ENCODE results near the gene VPS9D1. TPM values are rescaled to one million over a fixed set of nuclear protein-coding genes. Genes with fewer than 3 reads are reported as not detected.

VPS9D1 gene, protein sequence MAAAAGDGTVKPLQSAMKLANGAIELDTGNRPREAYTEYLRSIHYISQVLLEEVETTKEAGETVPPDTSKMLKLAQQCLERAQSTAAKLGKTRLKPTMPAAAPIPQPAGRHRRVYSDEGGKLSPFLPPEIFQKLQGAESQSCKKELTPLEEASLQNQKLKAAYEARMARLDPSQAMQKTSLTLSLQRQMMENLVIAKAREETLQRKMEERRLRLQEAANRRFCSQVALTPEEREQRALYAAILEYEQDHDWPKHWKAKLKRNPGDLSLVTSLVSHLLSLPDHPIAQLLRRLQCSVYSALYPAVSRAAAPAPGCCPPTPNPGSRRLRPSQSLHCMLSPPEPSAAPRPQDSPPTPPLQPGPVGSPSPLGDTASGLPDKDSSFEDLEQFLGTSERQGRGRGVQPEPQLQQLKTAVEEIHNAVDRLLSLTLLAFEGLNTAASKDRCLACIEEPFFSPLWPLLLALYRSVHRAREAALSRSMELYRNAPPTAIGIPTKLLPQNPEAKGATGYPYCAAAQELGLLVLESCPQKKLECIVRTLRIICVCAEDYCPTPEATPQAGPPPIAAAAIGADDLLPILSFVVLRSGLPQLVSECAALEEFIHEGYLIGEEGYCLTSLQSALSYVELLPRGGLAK
- 17.8 TPM for total RNA-seq

DNA sequence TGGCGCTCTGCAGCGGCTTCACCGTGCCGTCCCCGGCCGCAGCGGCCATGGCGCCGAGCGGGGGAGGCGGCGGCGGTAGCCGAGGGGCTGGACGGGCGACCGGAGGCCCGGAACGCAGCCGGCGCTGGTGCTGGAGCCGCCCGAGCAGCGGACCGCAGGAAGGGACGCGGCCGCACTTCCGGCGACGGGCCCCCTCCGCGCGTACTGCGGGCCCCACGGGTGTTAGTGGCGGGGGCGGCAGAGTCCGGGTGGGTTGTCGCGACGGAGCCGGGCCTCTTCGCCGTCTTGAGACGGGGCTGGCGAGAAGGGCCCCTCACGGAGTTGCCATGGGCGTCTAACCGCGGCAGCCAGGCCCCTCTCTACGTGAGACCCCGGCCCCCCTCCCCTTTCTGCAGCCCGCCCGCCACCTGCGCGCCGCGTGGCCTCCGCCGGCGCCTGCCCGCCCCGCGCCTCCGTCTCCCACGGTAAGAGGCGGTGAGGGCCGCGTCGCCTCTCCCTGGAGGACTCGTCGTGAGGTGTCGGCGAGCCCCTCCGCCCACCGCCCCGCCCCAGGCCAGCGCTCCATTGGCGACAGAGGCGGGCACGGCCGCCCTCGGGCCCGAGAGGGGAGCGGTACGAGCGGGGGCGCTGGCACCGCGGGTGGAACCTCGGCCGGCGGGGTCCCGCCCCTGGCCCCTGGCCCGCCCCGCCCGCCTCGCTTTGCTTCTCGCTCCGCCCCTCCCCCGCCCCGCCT lies at the start of gene VPS9D1, which contains the start of gene ZNF276:
Gene VPS9D1 (minus strand): TSS at position 86 of the 733 bp plus-strand sequence. CDS start 37 bp downstream, at position 49.
Gene ZNF276 (plus strand): TSS at position 725 of the 733 bp plus-strand sequence. CDS start 104 bp downstream, outside the sequence.

DNA sequence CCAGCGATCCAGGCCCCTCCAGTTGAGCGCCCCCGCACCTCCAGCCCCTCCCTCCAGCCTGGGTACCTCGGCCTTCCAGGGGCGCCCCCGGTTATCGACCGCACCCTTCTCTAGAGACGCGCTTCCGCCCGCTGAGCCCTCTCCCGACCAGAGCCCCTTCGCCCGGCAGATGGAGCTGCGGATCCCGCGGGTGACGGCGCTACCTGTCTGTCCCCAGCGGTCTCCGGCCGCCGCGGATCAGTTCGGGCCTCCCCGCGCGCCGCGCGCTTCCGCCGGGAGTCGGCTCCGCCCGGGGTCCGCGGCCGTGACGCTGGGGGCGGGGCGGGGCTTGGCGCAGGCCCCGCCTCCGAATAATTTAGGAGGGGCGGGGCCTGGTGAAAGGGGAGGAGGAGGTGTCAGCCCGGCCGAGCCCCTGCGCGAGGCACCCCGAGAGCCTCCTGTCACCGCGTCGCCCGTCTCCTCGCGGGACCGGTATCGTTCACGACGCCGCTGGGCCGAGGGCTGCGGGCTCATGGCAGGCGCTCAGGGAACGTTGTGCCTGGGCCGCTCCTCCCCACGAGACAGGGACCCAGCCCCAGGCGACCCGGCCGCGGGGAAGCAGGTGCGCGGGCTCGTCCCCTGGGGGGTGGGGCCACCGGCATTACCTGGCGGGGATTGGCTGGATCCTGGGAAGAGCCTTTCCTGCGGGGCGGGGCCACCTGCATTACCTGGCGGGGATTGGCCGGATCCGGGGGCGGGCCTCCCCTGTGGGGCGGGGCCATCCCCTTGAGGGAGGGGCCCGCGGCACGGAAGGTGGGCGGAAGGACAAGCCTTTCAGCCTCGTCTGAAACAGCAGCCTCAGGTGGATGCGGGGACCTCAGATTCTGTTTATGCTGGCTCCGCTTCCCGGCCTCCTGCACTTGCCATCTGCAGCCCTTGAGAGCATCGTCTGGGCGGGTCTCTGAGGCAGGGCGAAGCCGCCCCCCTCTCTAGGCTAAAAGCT lies 19.0 kb downstream of the VPS9D1 start, which contains the start of gene SPATA2L:
Gene SPATA2L (minus strand): TSS at position 281 of the 982 bp plus-strand sequence. CDS start 473 bp downstream, outside the sequence.

DNA sequence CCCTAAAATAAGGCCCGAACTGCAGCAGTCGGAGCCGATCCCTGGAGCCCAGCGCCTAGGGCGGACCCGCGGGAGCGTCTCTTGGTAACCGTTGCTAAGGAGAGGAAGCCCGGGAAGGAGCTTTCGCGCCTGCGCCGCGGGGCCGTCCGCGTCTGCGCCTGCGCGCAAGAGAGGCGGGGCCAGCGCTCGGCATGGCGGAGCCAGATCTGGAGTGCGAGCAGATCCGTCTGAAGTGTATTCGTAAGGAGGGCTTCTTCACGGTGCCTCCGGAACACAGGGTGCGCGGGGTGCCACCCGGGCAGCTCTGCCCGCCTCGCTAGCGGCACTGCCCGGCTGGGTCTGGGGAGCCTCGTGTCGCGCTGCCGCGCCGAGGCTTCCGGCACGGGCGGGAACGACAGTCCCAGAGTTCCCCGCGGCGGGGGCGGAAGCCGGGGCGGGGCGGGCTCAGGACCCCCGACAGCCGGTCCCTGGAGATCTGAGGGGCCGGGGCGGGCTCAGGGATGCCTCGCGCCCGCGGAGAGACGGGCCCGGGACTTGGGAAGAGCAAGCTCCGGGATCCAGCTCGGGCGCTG lies 34.1 kb downstream of the VPS9D1 start, which contains the start of gene CDK10:
Gene CDK10 (plus strand): TSS at position 170 of the 572 bp plus-strand sequence. CDS start 22 bp downstream, at position 192.

DNA sequence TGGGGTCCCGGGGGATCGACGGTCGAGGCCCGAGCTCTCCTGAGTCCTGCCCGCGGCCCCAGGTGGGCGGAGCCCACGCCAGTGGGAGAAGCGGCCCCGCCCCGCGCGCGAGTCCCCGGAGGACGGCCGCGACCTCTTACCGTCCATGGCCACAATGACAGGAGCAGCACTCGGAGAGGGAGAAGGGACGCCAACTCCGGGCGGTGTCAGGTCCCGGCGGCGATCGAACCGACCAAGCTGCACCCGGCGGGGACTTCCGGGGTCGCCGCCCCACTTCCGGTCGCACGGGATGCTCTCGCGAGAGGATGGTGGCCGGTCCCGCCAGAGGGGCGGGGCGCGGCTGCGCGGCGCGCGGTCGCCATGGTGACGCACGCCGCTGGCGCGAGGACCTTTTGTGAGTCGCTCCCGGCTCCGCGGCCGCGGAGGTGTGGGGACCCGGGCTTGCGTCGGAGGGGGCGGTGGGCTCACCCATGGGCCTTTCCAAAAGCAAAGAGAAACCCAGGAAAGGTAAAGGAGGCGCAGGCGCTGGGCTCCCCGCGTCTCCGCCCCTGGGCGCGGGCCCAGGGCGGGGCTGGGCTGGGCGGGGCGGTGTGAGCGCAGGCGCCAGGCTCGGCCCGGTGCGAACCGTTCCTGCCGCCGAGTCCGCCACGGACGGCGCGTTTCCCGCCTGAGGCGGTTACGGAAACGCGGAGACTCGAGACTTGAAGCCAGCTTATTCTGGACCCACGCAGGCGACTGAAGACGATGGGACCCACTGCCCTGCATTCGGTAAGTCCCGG lies 63.1 kb downstream of the VPS9D1 start, which contains the start of the genes CHMP1A and SPATA33:
Gene CHMP1A (minus strand): TSS at position 267 of the 779 bp plus-strand sequence. CDS start 120 bp downstream, at position 147.
Gene SPATA33 (plus strand): TSS at position 395 of the 779 bp plus-strand sequence. CDS start 76 bp downstream, at position 471.

Other genes starting within 250 kb of the VPS9D1 start
- gene ANKRD11, start 230.3 kb downstream of the VPS9D1 start, total RNA-seq = 82.9 TPM
- 163 TPM for gene SPG7, start 212.5 kb downstream of the VPS9D1 start, total RNA-seq
- 1,500 TPM for gene RPL13, start 160.2 kb downstream of the VPS9D1 start, total RNA-seq
- gene CPNE7, start 145.1 kb downstream of the VPS9D1 start, total RNA-seq = 13.5 TPM
- gene DPEP1, start 107.3 kb downstream of the VPS9D1 start, total RNA-seq = 4.1 TPM
- 81.4 TPM for gene CHMP1A, start 63.2 kb downstream of the VPS9D1 start, total RNA-seq
- gene SPATA33, start 63.1 kb downstream of the VPS9D1 start, total RNA-seq = 16.6 TPM
- 52.6 TPM for gene CDK10, start 34.2 kb downstream of the VPS9D1 start, total RNA-seq
- 16.3 TPM for gene SPATA2L, start 19.2 kb downstream of the VPS9D1 start, total RNA-seq
- 38.2 TPM for gene ZNF276, start 639 bp upstream of the VPS9D1 start, total RNA-seq
- gene FANCA, start 95.7 kb upstream of the VPS9D1 start, total RNA-seq = 30.7 TPM
- 33.5 TPM for gene SPIRE2, start 107.6 kb upstream of the VPS9D1 start, total RNA-seq
- gene TCF25, start 152.7 kb upstream of the VPS9D1 start, total RNA-seq = 186 TPM
- gene MC1R, start 198.0 kb upstream of the VPS9D1 start, total RNA-seq = 10.3 TPM
- gene TUBB3, start 202.4 kb upstream of the VPS9D1 start, total RNA-seq = 2,642 TPM
- gene DEF8, start 227.9 kb upstream of the VPS9D1 start, total RNA-seq = 76.4 TPM